Esophagus squamous epithelium (tissue), 5 donors: Measurements from ENCODE around the gene TRIM10. TPM values are rescaled to one million over a fixed set of nuclear protein-coding genes. Genes with fewer than 3 reads are reported as not detected.

ENCODE experiments used
- DNase-seq: peaks from one replicate; lab custom pipeline; 2025; lab: John Stamatoyannopoulos, UW
- H3K27ac ChIP-seq, 4 donors: fragments of 200-600 bp; sonication (generic); one replicate each; pipeline ENCODE4 v1.5.1; 2016 to 2019; ENCODE audit warnings: mild to moderate bottlenecking in 1 of 4
- H3K27me3 ChIP-seq, 4 donors: fragments of 200-600 bp; sonication (generic); 1 replicate in 3 of 4; 2 replicates in 1 of 4; pipeline versions ENCODE4 v1.5.1 to v1.6.0; 2017 to 2021; ENCODE audit warnings: antibody characterized with exemption in 1 of 4
- H3K36me3 ChIP-seq, 3 donors: fragments of 200-600 bp; sonication (generic); one replicate each; pipeline ENCODE4 v1.5.1; 2016 to 2019
- H3K4me1 ChIP-seq, 3 donors: fragments of 200-600 bp; sonication (generic); one replicate each; pipeline ENCODE4 v1.5.1; 2017 to 2019
- H3K4me3 ChIP-seq, 4 donors: fragments of 200-600 bp; sonication (generic); 1 replicate in 3 of 4; 2 replicates in 1 of 4; pipeline ENCODE4 v1.5.1; 2016 to 2019; ENCODE audit warnings: mild to moderate bottlenecking in 2 of 4, moderate library complexity in 1 of 4
- H3K9me3 ChIP-seq, 3 donors: fragments of 200-600 bp; sonication (generic); one replicate each; pipeline ENCODE4 v1.5.1; 2016 to 2019
- POLR2A ChIP-seq, 4 donors: fragments of 450-650 bp; IDR thresholded peaks; one replicate each; pipeline ENCODE4 v1.6.1; 2017; ENCODE audit warnings: antibody characterized with exemption in 4 of 4, mild to moderate bottlenecking in 4 of 4, moderate library complexity in 3 of 4
- whole genome bisulfite sequencing, 2 donors: methylation state at CpG; one replicate each; pipeline ENCODE4 v1.1.5; 2018; 5-methylcytosine and 5-hydroxymethylcytosine counted together
- intact Hi-C: fragments of 100-400 bp; cut with DNase I; formaldehyde crosslinking; loops from one replicate; pipeline ENCODE4 v1.15.0; 2022
- total RNA-seq, 4 donors: library from RNA; depleted of rRNA; stranded (reverse); fragments of >200 nt; gene quantifications; one replicate each; pipeline ENCODE4 v1.1.0, GENCODE V29; 2016
- TF ChIP-seq, protein P1 (sequence below), 6 experiments: fragments of 450-650 bp in 4 of 6; fragments of 200-600 bp in 2 of 6; sonication (generic) in 2 of 6; IDR thresholded peaks; one replicate each; pipeline ENCODE4 v1.5.1; 2016 to 2019; ENCODE audit warnings: antibody characterized with exemption in 6 of 6, mild to moderate bottlenecking in 4 of 6, moderate library complexity in 4 of 6
- donor health status: DM: yes; HTN: yes; CAD: no.

Gene TRIM10
- total RNA-seq, 4 donors from 2014 or later = not detected

- H3K9me3 ChIP-seq = no peaks in the 10 kb centered on the region
- H3K27ac ChIP-seq = no peak overlapping the region
- H3K4me1 ChIP-seq = no peaks in the 10 kb centered on the region
- DNase-seq = no peak
- TF ChIP-seq, protein P1, sequence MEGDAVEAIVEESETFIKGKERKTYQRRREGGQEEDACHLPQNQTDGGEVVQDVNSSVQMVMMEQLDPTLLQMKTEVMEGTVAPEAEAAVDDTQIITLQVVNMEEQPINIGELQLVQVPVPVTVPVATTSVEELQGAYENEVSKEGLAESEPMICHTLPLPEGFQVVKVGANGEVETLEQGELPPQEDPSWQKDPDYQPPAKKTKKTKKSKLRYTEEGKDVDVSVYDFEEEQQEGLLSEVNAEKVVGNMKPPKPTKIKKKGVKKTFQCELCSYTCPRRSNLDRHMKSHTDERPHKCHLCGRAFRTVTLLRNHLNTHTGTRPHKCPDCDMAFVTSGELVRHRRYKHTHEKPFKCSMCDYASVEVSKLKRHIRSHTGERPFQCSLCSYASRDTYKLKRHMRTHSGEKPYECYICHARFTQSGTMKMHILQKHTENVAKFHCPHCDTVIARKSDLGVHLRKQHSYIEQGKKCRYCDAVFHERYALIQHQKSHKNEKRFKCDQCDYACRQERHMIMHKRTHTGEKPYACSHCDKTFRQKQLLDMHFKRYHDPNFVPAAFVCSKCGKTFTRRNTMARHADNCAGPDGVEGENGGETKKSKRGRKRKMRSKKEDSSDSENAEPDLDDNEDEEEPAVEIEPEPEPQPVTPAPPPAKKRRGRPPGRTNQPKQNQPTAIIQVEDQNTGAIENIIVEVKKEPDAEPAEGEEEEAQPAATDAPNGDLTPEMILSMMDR (IDR thresholded peaks at IDR 0.05) = no peak
- H3K27me3 ChIP-seq = peaks cover 0 to 90% (median 3%) of the 10 kb centered on the region in 4 donors
- intact Hi-C loops = no loop called here
- WGBS, 2 donors = 64 to 70% methylated on average over 10 of the region's 10 CpGs
- no peak overlapping the region for H3K4me3 ChIP-seq
- no peaks in the 10 kb centered on the region for H3K36me3 ChIP-seq
Measured at GRCh38 chr6:30112402-30112994, 48.5 kb downstream of the TRIM10 start.

DNA sequence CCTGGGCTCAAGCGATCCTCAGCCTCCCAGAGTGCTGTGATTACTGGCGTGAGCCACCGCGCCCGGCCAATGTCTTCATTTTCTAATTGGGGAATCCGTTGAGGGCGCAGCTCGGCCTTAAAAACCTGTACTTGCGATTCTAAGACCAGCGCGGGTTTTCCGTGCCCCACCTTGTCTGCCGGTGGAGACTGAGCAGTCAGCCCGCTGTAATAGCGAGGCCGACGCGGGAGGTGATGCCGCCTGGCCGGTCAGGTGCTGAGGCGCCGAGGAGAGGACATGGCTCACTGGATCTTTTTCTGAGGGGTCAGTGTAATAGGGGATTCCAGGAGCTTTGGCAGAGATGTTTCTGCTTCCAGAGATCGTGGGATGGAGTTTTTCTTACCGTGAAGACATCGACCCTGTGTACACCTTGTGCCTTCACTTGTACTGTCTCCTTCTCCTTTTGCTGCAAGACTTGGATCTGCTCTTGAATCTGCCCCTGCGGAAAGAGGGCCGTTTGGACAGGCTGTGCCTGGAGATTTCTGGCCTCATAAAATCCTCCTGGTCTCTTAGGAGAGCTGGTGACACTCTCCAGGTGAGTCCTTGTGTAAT is 49.6 kb downstream of the TRIM10 start:
- Histone ChIP-seq H3K9me3 (no peaks in the 10 kb centered on the region), H3K4me3 (no peak overlapping the region), H3K36me3 (no peaks in the 10 kb centered on the region), H3K27me3 (peaks cover 0 to 92% (median 3%) of the 10 kb centered on the region in 4 donors), H3K27ac (no peak overlapping the region), H3K4me1 (no peaks in the 10 kb centered on the region)
- intact Hi-C loops = no loop called here
- TF ChIP-seq POLR2A (IDR thresholded peaks at IDR 0.05) = no peak
- TF ChIP-seq, protein P1 (IDR thresholded peaks at IDR 0.05) = no peak
- 57 to 63% methylated on average over 10 to 15 of the region's 27 CpGs for WGBS, 2 donors
- DNase-seq = no peak

GRCh38 chr6:30104661-30105060 is 56.4 kb downstream of the TRIM10 start:
- Histone ChIP-seq H3K4me3 (no peak overlapping the region), H3K27me3 (peaks cover 0 to 76% (median 0%) of the 10 kb centered on the region in 4 donors), H3K27ac (no peak overlapping the region), H3K9me3 (no peaks in the 10 kb centered on the region), H3K4me1 (peaks cover 22 to 42% (median 27%) of the 10 kb centered on the region in 3 donors), H3K36me3 (no peaks in the 10 kb centered on the region)
- intact Hi-C loops = no loop called here
- DNase-seq = no peak
- TF ChIP-seq, protein P1 (IDR thresholded peaks at IDR 0.05) = no peak
- TF ChIP-seq POLR2A (IDR thresholded peaks at IDR 0.05) = no peak
- WGBS, 2 donors = 75 to 94% methylated on average over 2 of the region's 2 CpGs

GRCh38 chr6:30103872-30104179 is 57.2 kb downstream of the TRIM10 start:
- DNase-seq = no peak
- H3K4me3 ChIP-seq = peak overlapping the region; percentile 27 to 66 (median 48)
- no peak for TF ChIP-seq POLR2A (IDR thresholded peaks at IDR 0.05)
- TF ChIP-seq, protein P1 (IDR thresholded peaks at IDR 0.05) = no peak
- H3K27ac ChIP-seq = no peak overlapping the region
- H3K9me3 ChIP-seq = no peaks in the 10 kb centered on the region
- 37 to 47% methylated on average over 3 of the region's 3 CpGs for WGBS, 2 donors
- no peaks in the 10 kb centered on the region for H3K36me3 ChIP-seq
- intact Hi-C loops = no loop called here
- peaks cover 0 to 76% (median 0%) of the 10 kb centered on the region in 4 donors for H3K27me3 ChIP-seq
- H3K4me1 ChIP-seq = peaks cover 22 to 42% (median 27%) of the 10 kb centered on the region in 3 donors
